NCI-H2107 (cell line): ENCODE data around the gene DMRTC2.

Source experiments
- DNase-seq: peaks from one replicate; lab custom pipeline; 2025; lab: John Stamatoyannopoulos, UW

The DMRTC2 gene

DNA sequence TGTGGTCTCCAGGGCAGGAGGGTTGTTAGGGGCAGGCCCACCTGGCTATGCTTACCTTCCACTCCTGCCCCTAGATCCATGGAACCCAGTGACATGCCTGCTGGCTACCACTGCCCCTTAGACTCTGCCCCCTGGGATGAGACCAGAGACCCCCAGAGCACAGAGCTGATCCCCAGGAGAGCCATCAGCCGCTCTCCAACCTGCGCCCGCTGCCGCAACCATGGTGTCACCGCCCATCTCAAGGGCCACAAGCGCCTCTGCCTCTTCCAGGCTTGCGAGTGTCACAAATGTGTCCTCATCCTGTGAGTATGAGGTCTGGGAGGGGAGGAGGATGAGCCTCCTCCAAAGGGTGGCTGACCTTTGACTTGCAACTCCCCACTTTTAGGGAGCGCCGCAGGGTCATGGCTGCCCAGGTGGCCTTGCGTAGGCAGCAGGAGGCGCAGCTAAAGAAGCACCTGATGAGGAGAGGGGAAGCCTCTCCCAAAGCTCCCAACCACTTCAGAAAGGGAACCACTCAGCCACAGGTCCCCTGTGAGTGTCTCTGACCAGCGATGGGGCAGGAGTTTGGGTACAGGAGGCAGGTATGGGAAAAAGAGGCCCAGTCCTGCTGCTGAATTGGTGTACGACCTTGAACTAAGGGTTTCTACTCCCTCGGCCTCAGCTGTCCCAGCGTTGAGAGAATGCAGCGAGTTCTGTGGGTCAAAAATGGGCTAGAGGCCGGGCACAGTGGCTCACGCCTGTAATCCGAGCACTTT is 2.7 kb downstream of the DMRTC2 start:
- no peak for DNase-seq

- DNase-seq: no peak
Observed at GRCh38 chr19:41848666-41849065, 3.8 kb downstream of the DMRTC2 start.

DNA sequence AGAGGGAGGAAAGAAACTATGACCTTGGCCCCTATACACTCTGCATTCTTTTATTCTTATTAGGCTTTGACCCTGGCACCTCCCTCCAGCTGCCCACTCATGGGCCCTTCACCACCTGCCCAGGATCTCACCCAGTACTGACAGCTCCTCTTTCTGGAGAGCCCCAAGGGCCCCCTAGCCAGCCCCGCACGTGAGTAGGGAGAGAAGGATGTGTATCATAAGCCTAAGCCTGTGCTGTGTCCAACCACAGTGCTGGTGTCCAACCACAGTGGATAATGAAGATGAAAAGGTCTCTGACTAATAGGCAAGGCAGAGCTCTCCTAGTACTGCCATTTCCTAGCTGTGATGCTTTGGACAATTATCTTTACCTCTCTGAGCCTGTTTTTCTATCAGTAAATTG is 4.2 kb downstream of the DMRTC2 start:
- no peak for DNase-seq

DNA sequence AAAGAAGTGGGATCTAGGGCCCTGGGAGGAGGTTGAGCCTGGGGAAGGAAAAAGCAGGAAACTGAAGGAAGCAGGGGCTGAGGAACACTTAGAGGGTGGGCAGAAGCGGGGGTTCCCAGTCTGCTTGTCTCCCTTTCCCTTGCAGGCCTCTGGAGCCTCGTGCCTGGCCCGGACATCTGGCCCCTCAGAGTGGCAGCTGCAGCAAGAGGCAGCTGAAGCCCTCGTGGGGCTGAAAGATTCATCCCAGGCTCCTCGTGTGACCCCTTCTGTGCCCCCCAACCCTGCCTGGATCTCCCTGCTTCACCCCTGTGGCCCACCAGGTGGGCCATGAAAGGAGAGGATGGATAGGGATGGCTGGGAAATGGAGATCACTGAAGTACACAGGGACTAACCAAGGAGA is 5.5 kb downstream of the DMRTC2 start:
- DNase-seq: no peak

GRCh38 chr19:41851456-41851855 is 6.6 kb downstream of the DMRTC2 start:
- no peak for DNase-seq

DNA sequence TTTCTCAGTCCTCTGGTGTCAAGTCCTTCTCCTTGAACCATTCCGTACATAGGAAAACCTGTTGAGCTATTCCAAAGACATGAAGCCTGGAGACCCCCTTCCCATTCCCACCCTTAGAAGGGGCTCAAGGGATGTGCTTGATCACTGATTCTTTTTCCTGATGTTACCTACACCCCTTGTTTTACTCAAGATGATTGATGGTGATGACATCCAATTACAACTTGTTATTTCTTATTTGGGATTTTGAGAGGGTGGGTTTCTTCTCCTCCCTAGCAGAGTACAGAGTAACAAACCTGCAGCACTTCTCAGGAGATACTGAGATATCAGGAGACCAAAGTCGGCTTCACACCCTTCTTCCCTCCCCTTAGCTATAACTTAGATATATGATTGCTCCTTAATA is 8.5 kb downstream of the DMRTC2 start:
- DNase-seq: no peak

GRCh38 chr19:41853768-41854167 is 8.9 kb downstream of the DMRTC2 start:
- no peak for DNase-seq

GRCh38 chr19:41859213-41859617 is 14.4 kb downstream of the DMRTC2 start:
- DNase-seq: no peak

DNA sequence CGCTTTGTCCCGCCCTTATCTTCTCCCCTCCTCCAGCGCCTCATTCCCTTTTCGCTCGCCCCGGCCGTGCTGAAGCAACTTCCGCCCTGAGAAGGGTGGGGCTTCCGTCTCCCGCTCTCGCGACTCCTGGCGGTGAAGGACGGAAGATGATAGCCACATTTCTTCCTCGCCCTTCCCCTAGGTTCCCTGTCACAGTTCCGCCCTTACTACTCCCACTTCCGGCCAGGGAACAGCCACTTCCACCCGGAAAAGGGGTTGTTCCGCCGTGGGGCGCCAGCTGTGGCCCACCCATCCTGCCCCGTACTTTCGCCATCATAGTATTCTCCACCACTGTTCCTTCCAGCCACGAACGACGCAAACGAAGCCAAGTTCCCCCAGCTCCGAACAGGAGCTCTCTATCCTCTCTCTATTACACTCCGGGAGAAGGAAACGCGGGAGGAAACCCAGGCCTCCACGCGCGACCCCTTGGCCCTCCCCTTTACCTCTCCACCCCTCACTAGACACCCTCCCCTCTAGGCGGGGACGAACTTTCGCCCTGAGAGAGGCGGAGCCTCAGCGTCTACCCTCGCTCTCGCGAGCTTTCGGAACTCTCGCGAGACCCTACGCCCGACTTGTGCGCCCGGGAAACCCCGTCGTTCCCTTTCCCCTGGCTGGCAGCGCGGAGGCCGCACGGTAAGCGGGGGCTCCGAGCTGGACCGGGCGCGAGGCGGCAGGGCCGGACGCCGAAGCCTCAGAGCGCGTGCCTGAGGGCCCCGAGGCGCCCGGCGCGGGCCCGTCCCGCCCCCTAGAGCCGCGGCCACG is 15.0 kb downstream of the DMRTC2 start, which contains the start of gene RPS19:
RPS19 (plus strand) TSS at position 638 of the 801 bp plus-strand sequence. CDS start 520 bp downstream, outside the sequence.
- peak; percentile 97 for DNase-seq

DNA sequence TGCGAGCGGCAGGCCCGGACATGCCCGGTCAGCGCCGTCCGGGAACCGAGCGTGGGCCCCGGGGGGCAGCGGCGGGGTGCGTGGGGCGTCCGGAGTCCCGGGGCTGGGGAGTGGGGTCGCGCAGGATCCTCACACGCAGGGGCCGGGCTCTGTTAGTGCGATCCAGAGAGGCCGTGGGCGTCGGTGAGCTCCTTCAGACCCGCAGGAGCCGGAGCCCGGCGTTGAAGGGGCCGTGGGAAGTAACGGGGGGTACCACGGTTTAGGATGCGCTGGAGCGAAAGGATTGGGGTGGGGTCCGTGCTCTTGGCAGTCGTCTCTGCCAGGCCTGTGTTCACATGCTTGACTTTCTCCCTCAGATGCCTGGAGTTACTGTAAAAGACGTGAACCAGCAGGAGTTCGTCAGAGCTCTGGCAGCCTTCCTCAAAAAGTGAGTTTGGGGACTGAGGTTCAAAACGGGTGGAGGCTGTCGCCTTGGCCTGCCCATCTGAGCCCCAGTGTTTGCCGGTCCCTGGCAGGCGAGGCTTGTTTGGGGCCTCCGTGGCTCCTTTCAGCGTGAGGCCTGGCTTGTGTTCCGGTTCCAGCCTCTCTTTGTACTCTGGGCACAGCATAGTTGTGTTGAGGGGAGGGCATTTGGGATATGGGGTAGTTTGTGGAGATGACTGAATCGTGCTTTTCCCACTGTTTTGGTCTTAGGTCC is 15.7 kb downstream of the DMRTC2 start:
- DNase-seq: no peak

DNA sequence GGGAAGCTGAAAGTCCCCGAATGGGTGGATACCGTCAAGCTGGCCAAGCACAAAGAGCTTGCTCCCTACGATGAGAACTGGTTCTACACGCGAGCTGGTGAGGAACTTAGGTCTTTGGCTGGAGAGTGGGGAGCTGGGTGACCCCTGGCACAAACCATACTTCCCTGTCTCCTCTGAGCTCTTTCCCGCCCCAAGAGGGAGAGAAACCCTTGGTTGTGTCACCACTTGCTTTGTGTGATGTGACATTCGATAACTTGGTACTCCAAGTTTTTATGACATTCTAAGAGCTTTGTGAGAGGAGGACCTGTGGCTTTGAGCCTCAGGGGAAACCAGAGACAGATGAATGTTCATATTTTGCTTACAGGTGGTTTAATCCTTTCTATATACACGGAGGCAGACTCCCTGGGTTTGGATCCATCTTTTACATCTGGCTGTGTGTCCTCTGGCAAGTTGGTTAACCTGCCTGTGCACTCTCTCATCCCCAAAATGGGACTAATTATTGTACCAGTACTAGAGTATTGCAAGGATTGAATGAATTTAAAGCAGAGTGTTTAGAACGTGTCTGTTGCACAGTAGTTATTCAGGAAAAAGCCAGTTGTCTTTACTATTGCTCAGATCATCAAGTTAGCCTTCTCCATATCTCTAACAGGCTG is 16.4 kb downstream of the DMRTC2 start:
- peak; percentile 63 for DNase-seq

DNA sequence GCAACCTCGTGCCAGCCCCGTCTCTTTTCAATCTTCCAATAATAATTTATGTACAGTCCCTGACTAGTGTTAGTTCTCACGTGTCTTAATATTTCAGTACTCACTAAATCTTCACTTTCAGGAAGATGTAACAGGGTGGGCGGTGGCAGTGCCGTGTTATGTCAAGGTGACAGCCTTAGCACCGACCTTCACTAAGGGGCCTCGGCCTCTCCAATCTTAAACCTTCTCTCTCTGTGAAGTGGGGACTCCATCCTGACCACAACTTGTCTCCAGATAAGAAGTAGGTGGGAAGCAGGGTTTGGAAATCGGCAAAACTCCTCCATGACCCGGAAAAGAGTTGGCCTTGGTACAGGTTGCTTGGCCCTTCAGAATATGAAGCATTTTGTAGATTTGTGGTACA is 17.0 kb downstream of the DMRTC2 start:
- DNase-seq: no peak

- no peak for DNase-seq
Observed at GRCh38 chr19:41862445-41862986, 17.7 kb downstream of the DMRTC2 start.

DNA sequence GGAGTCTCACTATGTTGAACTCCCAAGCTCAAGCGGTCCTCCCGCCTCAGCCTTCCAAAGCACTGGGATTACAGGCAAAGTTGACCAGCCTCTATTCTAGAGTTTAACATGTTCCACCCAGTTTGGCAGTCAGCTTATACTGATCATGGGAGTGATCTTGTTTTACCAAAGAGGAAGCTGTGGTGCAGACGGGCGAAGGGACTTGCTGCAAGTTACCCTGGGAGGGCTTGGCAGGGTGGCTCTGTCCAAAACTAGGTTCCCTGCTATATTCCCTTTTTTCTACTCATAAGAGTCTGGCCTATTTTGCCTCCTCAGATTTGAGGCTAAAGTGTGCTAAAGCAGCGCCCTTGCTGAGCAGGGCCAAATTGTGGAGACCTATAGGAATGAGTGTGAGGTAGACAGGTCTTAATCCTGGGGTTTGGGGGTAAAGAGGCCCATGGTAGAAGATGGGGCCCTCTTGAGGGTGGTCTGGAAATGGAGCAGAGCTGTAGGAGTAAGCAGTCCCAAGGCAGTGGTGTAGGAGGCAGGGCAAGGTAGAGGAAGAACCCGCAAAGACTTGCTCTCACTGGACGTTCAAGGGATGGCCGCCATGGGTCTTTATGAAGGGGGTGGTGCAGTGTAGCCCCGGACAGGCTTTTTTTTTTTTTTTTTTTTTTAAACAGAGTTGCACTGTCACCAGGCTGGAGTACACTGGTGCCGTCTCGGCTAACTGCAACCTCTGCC is 18.5 kb downstream of the DMRTC2 start:
- no peak for DNase-seq

DNA sequence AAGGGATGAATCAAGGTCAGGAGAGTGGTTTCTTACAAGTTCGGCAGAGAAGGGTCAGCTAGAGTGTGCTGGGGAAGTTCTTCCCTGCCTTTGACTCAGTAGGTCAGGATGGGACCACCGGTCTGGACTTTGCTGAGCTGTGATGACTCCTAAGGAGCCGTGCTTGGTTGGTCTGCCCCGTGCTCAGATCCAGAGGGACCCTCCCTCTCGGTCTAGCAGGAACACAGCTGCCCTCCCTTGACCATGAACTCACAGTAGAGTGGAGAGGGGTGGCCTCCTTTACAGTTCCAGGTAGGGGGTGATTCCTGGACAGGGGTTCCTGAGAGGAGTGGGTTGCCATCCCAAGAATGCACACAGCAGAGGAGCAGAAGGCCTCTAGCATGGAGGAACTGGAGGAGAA is 19.5 kb downstream of the DMRTC2 start:
- DNase-seq: no peak

- DNase-seq: no peak
Observed at GRCh38 chr19:41866284-41866683, 21.4 kb downstream of the DMRTC2 start.

DNA sequence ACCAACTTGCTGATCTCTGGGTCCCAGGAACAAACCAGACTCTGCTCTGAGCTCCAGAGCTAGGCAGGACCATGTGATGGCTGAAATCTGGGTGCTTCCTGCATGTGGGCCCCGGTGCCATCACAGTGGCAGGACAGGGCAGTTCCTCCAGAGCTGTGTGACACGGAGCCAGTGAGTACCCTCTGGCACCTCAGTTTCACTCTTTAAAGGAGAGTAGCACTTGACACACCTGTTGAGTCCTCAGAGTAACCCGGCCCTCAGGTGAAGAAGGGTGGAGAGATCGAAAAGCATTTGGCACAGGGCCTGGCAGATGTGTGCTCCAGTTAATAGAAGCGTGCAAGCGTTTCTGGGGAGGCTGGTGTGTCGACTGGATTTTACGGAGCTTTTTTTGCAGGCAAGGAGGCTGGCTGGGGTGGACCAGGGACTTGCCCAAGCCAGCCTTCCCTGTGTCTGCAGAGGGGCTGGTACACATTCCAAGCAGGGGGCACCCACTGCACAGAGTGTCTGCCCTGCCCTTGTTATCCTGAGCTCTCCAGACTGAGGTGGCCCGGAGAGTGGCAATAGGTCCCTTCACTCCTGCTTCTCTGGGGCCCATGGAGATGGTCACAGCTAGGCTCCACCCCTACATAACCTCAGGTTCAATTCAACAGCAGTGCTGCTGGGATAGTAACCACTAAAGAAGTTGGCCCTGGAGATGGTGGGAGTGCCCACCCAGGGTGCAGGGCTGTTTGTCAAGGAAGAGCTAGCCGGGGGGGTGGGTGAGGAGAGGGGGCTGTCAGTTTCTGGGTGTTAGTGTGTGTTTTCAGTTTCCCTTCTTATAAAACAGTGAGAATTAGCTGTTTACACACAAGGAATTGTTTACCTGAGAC is 23.5 kb downstream of the DMRTC2 start:
- peak; percentile 74 for DNase-seq

DNA sequence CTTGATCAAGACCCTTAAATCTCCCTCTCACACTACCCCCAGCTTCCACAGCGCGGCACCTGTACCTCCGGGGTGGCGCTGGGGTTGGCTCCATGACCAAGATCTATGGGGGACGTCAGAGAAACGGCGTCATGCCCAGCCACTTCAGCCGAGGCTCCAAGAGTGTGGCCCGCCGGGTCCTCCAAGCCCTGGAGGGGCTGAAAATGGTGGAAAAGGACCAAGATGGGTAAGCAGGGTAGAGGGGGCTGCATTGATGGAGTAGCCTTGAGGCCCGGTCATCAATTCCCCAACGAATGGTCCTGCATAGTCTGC is 24.1 kb downstream of the DMRTC2 start:
- DNase-seq: no peak

- no peak for DNase-seq
Observed at GRCh38 chr19:41869374-41869955, 24.6 kb downstream of the DMRTC2 start.

GRCh38 chr19:41870401-41870873 is 25.6 kb downstream of the DMRTC2 start:
- no peak for DNase-seq
